HEK293T (cell line): ENCODE data around the gene PMF1.

Source experiments
- ARNT ChIP-seq: fragments of 450-650 bp; IDR thresholded peaks from 2 replicates; pipeline ENCODE4 v1.6.1; 2017; ENCODE audit warnings: mild to moderate bottlenecking
- BHLHE40 ChIP-seq: fragments of 450-650 bp; IDR thresholded peaks from 2 replicates; pipeline ENCODE4 v1.6.1; 2016; ENCODE audit warnings: mild to moderate bottlenecking, moderate library complexity, borderline replicate concordance
- ELF4 ChIP-seq: fragments of 450-650 bp; IDR thresholded peaks from 2 replicates; pipeline ENCODE4 v1.6.1; 2017; ENCODE audit warnings: antibody characterized with exemption
- FOXA1 ChIP-seq: fragments of 450-650 bp; IDR thresholded peaks from 2 replicates; pipeline ENCODE4 v1.6.1; 2016; ENCODE audit warnings: mild to moderate bottlenecking
- FOXK2 ChIP-seq: fragments of 450-650 bp; IDR thresholded peaks from 2 replicates; pipeline ENCODE4 v1.6.1; 2016; ENCODE audit warnings: mild to moderate bottlenecking
- HDGF ChIP-seq: fragments of 450-650 bp; IDR thresholded peaks from 2 replicates; pipeline ENCODE4 v1.6.1; 2017; ENCODE audit warnings: antibody characterized with exemption, borderline replicate concordance
- L3MBTL2 ChIP-seq: fragments of 450-650 bp; conservative IDR thresholded peaks from 2 replicates; pipeline ENCODE4 v1.6.1; 2016; ENCODE audit warnings: mild to moderate bottlenecking
- NFRKB ChIP-seq: fragments of 450-650 bp; IDR thresholded peaks from 2 replicates; pipeline ENCODE4 v1.6.1; 2016; ENCODE audit warnings: mild to moderate bottlenecking, moderate library complexity
- SP1 ChIP-seq: fragments of 450-650 bp; IDR thresholded peaks from 2 replicates; pipeline ENCODE4 v1.6.1; 2017
- SUZ12 ChIP-seq: fragments of 450-650 bp; IDR thresholded peaks from 2 replicates; pipeline ENCODE4 v1.6.1; 2016; ENCODE audit warnings: mild to moderate bottlenecking
- TARDBP ChIP-seq: fragments of 450-650 bp; IDR thresholded peaks from 2 replicates; pipeline ENCODE4 v1.6.1; 2016
- ZNF384 ChIP-seq: fragments of 450-650 bp; IDR thresholded peaks from 2 replicates; pipeline ENCODE4 v1.6.1; 2016
- TF ChIP-seq, protein P1 (sequence below): fragments of 450-650 bp; IDR thresholded peaks from 2 replicates; pipeline ENCODE4 v1.6.1; 2016

DNA sequence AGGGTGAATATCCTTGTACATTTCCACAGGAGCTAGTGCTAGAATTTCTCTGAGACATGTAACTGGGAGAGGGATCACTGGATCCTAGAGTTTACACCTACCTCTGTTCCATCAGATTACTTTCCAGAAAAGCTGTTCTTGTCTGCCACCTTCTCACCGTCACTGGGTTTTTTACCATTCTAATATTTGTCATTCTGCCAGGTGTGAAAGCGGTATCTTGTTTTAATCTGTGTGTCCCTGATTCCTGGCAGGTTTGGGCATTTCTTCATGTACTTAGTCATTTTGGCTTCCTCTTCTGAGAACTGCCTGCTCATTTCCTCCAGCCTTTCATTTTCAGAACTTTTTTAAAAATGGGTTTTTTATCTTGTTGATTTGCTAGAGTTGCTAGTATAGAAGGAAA lies 5.1 kb downstream of the PMF1 start:
- TF ChIP-seq ARNT (no peak), SP1 (no peak), HDGF (no peak), L3MBTL2 (no peak), NFRKB (no peak), ZNF384 (no peak), BHLHE40 (no peak), FOXK2 (no peak), SUZ12 (no peak), ELF4 (no peak), TARDBP (no peak), FOXA1 (no peak)
- TF ChIP-seq, protein P1, sequence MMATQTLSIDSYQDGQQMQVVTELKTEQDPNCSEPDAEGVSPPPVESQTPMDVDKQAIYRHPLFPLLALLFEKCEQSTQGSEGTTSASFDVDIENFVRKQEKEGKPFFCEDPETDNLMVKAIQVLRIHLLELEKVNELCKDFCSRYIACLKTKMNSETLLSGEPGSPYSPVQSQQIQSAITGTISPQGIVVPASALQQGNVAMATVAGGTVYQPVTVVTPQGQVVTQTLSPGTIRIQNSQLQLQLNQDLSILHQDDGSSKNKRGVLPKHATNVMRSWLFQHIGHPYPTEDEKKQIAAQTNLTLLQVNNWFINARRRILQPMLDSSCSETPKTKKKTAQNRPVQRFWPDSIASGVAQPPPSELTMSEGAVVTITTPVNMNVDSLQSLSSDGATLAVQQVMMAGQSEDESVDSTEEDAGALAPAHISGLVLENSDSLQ: no peak
